HCT116 (cell line): ENCODE measurements around the gene TMEM89.

Experiments
- POLR2A ChIP-seq: IDR thresholded peaks from 2 replicates; pipeline ENCODE4 v1.7.0; 2011; ENCODE audit warnings: borderline replicate concordance; ENCODE audit not compliant: insufficient read depth, insufficient read length; ENCODE audit errors: extremely low read depth
- SP1 ChIP-seq: IDR thresholded peaks from 2 replicates; pipeline ENCODE4 v1.6.1; 2012; ENCODE audit warnings: low read depth
- ZNF274 ChIP-seq: fragments of 200-500 bp; sonication (Bioruptor generic); IDR thresholded peaks from 2 replicates; pipeline ENCODE4 v1.6.1; 2014; ENCODE audit warnings: mild to moderate bottlenecking, low read depth, low read length, inconsistent platforms
- TF ChIP-seq, protein P1 (sequence below), 3 experiments: fragments of 200-600 bp in 1 of 3; sonication (generic) in 1 of 3; IDR thresholded peaks in 2 of 3; conservative IDR thresholded peaks in 1 of 3; 2 replicates each; pipeline ENCODE4 v1.5.1; 2012 to 2017; ENCODE audit warnings: low read depth in 2 of 3, low read length in 2 of 3, antibody characterized with exemption in 1 of 3, borderline replicate concordance in 1 of 3, control low read depth in 1 of 3, mild to moderate bottlenecking in 1 of 3, mixed read lengths in 1 of 3, mixed run types in 1 of 3, moderate library complexity in 1 of 3; ENCODE audit not compliant: insufficient read depth in 1 of 3

DNA sequence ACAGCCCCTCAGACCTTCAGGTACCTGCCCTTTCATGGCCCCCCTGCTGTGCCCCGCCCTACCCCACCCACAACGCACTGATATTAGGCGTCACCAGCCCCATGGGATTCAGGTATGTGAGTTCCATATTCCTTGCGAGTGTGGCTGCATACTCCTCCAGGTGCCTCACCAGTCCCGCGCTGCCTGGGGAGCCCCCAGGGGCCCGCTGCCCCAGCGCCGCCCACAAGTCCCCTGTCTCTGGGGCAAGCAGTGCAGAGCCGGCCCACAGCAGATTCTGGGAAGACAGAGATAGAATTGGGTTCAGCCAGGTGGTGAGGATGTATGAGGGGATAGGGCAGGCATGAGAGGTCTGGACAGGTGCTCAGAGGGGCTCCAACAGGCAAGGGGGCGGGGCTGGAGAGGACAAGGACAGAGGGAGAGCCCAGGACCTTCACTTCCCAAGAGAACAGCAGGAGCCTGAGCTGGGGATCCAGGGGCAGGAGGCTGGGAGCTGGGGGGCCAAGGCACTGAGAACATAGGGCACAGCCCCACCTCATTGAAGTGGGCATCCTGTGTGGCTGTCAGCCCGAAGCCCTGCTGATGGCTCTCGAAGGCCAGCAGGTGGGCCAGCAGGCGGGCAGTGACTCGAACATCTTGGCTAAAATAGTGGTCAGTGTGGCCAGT lies 26.8 kb upstream of the TMEM89 start:
- TF ChIP-seq SP1 (no peak), POLR2A (no peak), ZNF274 (no peak)
- TF ChIP-seq, protein P1, sequence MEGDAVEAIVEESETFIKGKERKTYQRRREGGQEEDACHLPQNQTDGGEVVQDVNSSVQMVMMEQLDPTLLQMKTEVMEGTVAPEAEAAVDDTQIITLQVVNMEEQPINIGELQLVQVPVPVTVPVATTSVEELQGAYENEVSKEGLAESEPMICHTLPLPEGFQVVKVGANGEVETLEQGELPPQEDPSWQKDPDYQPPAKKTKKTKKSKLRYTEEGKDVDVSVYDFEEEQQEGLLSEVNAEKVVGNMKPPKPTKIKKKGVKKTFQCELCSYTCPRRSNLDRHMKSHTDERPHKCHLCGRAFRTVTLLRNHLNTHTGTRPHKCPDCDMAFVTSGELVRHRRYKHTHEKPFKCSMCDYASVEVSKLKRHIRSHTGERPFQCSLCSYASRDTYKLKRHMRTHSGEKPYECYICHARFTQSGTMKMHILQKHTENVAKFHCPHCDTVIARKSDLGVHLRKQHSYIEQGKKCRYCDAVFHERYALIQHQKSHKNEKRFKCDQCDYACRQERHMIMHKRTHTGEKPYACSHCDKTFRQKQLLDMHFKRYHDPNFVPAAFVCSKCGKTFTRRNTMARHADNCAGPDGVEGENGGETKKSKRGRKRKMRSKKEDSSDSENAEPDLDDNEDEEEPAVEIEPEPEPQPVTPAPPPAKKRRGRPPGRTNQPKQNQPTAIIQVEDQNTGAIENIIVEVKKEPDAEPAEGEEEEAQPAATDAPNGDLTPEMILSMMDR (IDR thresholded peaks at IDR 0.05 in 2 of 3, conservative IDR thresholded peaks at IDR 0.05 in 1 of 3; ENCODE audit: borderline replicate concordance in 1 of 3, insufficient read depth in 1 of 3, low read depth in 2 of 3, low read length in 2 of 3), result no peak
